Omental fat pad (tissue), 4 donors: ENCODE data around the gene BTBD10. TPM values are rescaled to one million over a fixed set of nuclear protein-coding genes. Genes with fewer than 3 reads are reported as not detected.

ENCODE experiments used
- ATAC-seq: fragments of 150-250 bp; one replicate; pipeline ENCODE4 v1.9.1; 2016; ENCODE audit warnings: mild to moderate bottlenecking, moderate library complexity; ENCODE audit not compliant: low FRiP score
- DNase-seq: peaks from one replicate; pipeline ENCODE4 v3.0.0-alpha.2; 2019; ENCODE audit warnings: low spot score
- total RNA-seq, 4 donors: library from RNA; depleted of rRNA; stranded (reverse); fragments of >200 nt; gene quantifications; one replicate each; pipeline ENCODE4 v1.1.0, GENCODE V29; 2016
- TF ChIP-seq, protein P1 (sequence below), 3 donors: fragments of 450-650 bp; IDR thresholded peaks; one replicate each; pipeline ENCODE4 v1.5.1; 2016 to 2017; ENCODE audit warnings: antibody characterized with exemption in 3 of 3, mild to moderate bottlenecking in 3 of 3, moderate library complexity in 2 of 3

BTBD10 gene
- total RNA-seq, 4 donors from 2014 or later: 21.1 to 38.9 (median 24.2) TPM

DNA sequence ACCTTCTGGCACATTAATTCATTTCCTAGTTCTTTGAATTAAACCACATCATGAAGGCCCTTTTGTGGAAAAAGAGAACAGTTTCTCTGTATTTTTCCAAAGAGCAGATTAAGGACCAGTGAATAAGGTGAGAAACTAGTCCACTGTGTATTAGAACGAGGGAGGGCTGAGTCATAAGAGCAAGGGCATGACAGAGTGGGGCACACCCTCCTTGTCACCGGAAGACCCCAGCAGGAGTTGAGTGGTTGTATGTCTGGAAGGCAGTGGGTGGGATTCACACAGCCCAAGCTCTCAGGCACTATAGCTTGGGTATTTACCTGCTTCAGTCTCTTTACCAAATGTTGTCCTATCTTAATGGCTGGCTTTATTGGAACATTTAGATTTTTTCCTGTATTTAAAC is 98.6 kb downstream of the BTBD10 start:
- DNase-seq: no peak
- TF ChIP-seq, protein P1, sequence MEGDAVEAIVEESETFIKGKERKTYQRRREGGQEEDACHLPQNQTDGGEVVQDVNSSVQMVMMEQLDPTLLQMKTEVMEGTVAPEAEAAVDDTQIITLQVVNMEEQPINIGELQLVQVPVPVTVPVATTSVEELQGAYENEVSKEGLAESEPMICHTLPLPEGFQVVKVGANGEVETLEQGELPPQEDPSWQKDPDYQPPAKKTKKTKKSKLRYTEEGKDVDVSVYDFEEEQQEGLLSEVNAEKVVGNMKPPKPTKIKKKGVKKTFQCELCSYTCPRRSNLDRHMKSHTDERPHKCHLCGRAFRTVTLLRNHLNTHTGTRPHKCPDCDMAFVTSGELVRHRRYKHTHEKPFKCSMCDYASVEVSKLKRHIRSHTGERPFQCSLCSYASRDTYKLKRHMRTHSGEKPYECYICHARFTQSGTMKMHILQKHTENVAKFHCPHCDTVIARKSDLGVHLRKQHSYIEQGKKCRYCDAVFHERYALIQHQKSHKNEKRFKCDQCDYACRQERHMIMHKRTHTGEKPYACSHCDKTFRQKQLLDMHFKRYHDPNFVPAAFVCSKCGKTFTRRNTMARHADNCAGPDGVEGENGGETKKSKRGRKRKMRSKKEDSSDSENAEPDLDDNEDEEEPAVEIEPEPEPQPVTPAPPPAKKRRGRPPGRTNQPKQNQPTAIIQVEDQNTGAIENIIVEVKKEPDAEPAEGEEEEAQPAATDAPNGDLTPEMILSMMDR (IDR thresholded peaks at IDR 0.05): no peak
- no peak for ATAC-seq

DNA sequence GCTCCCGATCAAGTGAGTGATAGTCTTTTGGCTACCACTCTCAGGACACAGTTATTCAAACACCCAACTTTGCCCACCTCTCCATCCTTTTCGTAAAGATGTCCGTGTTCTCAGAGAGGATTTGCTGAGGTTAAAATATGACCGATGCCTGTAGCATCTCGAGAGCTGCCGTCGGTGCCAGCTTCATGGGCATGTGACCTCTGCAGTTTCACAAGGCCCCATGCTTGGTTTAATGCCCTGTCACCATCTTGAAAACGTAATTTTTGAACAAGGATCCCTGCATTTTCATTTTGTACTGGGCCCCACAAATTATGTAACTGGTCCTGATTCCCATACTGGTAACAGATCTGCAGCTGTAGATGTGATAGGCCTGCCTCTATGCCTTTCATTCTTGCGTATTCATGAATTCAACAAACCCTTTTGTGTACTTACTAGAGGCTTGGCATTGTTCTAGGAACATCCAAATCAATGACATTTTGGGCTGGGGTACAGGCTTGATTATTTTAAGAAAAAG is 100.4 kb downstream of the BTBD10 start:
- ATAC-seq (no peak), DNase-seq (no peak)
- TF ChIP-seq, protein P1 (IDR thresholded peaks at IDR 0.05): no peak

- DNase-seq (no peak), ATAC-seq (no peak)
- TF ChIP-seq, protein P1 (IDR thresholded peaks at IDR 0.05): no peak
Measured at GRCh38 chr11:13358596-13359270, 104.3 kb downstream of the BTBD10 start.

- TF ChIP-seq, protein P1 (IDR thresholded peaks at IDR 0.05): no peak
- no peak for DNase-seq
Measured at GRCh38 chr11:13357232-13357631, 105.8 kb downstream of the BTBD10 start.

GRCh38 chr11:13355191-13355590 is 107.8 kb downstream of the BTBD10 start:
- TF ChIP-seq, protein P1 (IDR thresholded peaks at IDR 0.05): no peak
- ATAC-seq (no peak), DNase-seq (no peak)

More at GRCh38 chr11:13357232-13357631, 105.8 kb downstream of the BTBD10 start:
- no peak for ATAC-seq

DNA sequence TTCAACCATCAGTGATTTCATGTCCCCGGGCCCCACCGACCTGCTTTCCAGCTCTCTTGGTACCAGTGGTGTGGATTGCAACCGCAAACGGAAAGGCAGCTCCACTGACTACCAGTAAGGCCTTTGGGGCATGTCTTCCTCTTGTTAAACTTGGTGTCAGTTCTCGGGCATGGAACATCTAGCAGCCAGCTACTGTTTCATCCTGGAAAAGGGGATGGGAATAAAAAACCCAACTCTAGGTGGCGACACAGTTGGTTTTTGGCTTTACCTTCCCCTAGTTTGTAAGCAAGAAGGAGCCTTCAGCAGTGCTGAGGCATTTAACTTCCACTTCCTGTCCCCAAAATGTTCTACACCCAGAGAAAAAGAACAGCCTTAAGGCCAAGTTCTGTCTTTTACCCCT is 108.7 kb downstream of the BTBD10 start:
- no peak for DNase-seq
- ATAC-seq: no peak
- TF ChIP-seq, protein P1 (IDR thresholded peaks at IDR 0.05): no peak

GRCh38 chr11:13352711-13353110 is 110.3 kb downstream of the BTBD10 start:
- no peak for ATAC-seq
- no peak for DNase-seq

More at GRCh38 chr11:13352711-13353110, 110.3 kb downstream of the BTBD10 start:
- TF ChIP-seq, protein P1 (IDR thresholded peaks at IDR 0.05): no peak
